CD4-positive, CD25-positive, alpha-beta regulatory T cell (primary cell): ENCODE data around the gene PDZD2. TPM values are rescaled to one million over a fixed set of nuclear protein-coding genes. Genes with fewer than 3 reads are reported as not detected.
"Not testable (repeated sequence)": the region's sequence is repeated elsewhere in the genome, so short reads cannot be mapped to it uniquely, and the experiment has no call there.

Experiments
- ATAC-seq, 2 donors: fragments of 150-1000 bp; cut with Tn5 transposase; one replicate each; pipeline ENCODE4 v1.10.0; 2021; ENCODE audit warnings: low read depth in 2 of 2, moderate number of reproducible peaks in 2 of 2, moderate library complexity in 1 of 2
- DNase-seq, 3 donors: peaks; one replicate each; pipeline versions ENCODE4 v3.0.0 to v3.0.0-alpha.2; 2012 to 2022; ENCODE audit warnings: mixed read lengths in 1 of 3
- H3K27ac ChIP-seq: one replicate; pipeline ENCODE4 v1.7.0; 2013; ENCODE audit warnings: mild to moderate bottlenecking, low read length; ENCODE audit not compliant: insufficient read depth, poor library complexity, severe bottlenecking
- H3K27me3 ChIP-seq: one replicate; pipeline ENCODE4 v1.7.0; 2013; ENCODE audit warnings: low read length; ENCODE audit not compliant: control insufficient read depth, insufficient read depth
- H3K36me3 ChIP-seq: one replicate; pipeline ENCODE4 v1.7.0; 2013; ENCODE audit warnings: mild to moderate bottlenecking, low read length, moderate library complexity; ENCODE audit not compliant: control insufficient read depth, insufficient read depth
- H3K4me1 ChIP-seq: 2 replicates; pipeline ENCODE4 v1.7.0; 2013; ENCODE audit warnings: mild to moderate bottlenecking, low read length; ENCODE audit not compliant: insufficient read depth, control insufficient read depth, poor library complexity, severe bottlenecking
- H3K4me3 ChIP-seq: one replicate; pipeline ENCODE4 v1.7.0; 2013; ENCODE audit warnings: low read depth, mild to moderate bottlenecking, low read length, moderate library complexity
- H3K9me3 ChIP-seq, 2 experiments: 1 replicate in 1 of 2; 2 replicates in 1 of 2; pipeline ENCODE4 v1.7.0; 2013; ENCODE audit warnings: low read length in 2 of 2, mild to moderate bottlenecking in 1 of 2, moderate library complexity in 1 of 2; ENCODE audit not compliant: control insufficient read depth in 2 of 2
- H3K27ac Mint-ChIP-seq, 3 donors: one replicate each; pipeline ENCODE4 v1.8.0; 2020 to 2022; ENCODE audit warnings: mild to moderate bottlenecking in 3 of 3, mixed read lengths in 3 of 3, moderate library complexity in 2 of 3
- H3K27me3 Mint-ChIP-seq: one replicate; pipeline ENCODE4 v1.8.0; 2022; ENCODE audit warnings: mild to moderate bottlenecking, mixed read lengths
- H3K36me3 Mint-ChIP-seq: one replicate; pipeline ENCODE4 v1.8.0; 2020; ENCODE audit warnings: mixed read lengths
- H3K4me1 Mint-ChIP-seq, 4 donors: one replicate each; pipeline ENCODE4 v1.8.0; 2020 to 2022; ENCODE audit warnings: mixed read lengths in 4 of 4, mild to moderate bottlenecking in 1 of 4
- H3K4me3 Mint-ChIP-seq, 4 donors: one replicate each; pipeline ENCODE4 v1.8.0; 2020 to 2022; ENCODE audit warnings: mild to moderate bottlenecking in 4 of 4, mixed read lengths in 4 of 4, moderate library complexity in 3 of 4
- H3K9me3 Mint-ChIP-seq, 7 donors: one replicate each; pipeline ENCODE4 v1.8.0; 2020 to 2022; ENCODE audit warnings: mixed read lengths in 7 of 7, mild to moderate bottlenecking in 3 of 7, moderate library complexity in 2 of 7
- polyA plus RNA-seq, 4 donors: library from polyadenylated mRNA; unstranded; fragments of 300-500 nt; fragmentation: Illumina TruSeq; gene quantifications; one replicate each; pipeline ENCODE4 v1.2.3, GENCODE V29; 2021
- total RNA-seq: library from RNA; stranded (reverse); gene quantifications from one replicate; pipeline ENCODE4 v1.2.3, GENCODE V29; 2022

Gene PDZD2
- total and polyA plus RNA-seq, 5 donors from 2014 or later, result 0.06 to 1.3 (median 0.25) TPM

GRCh38 chr5:32040181-32040695 is 401.3 kb downstream of the PDZD2 start:
- H3K4me3 ChIP-seq, H3K27me3 Mint-ChIP-seq, H3K27ac Mint-ChIP-seq, DNase-seq, H3K4me3 Mint-ChIP-seq, H3K4me1 Mint-ChIP-seq, H3K27ac ChIP-seq, H3K36me3 Mint-ChIP-seq, H3K36me3 ChIP-seq, ATAC-seq, H3K9me3 ChIP-seq, H3K27me3 ChIP-seq, H3K4me1 ChIP-seq, H3K9me3 Mint-ChIP-seq: not testable (repeated sequence)

- Histone ChIP-seq H3K9me3 (no peaks in the 10 kb centered on the region), H3K4me3 (no peak overlapping the region), H3K27me3 (peaks cover under 1% of the 10 kb centered on the region), H3K27ac (no peak overlapping the region), H3K36me3 (no peaks in the 10 kb centered on the region), H3K4me1 (no peaks in the 10 kb centered on the region)
- ATAC-seq, result no peak
- no peak overlapping the region for H3K4me3 Mint-ChIP-seq
- H3K27me3 Mint-ChIP-seq, result no peaks in the 10 kb centered on the region
- no peak overlapping the region for H3K27ac Mint-ChIP-seq
- H3K4me1 Mint-ChIP-seq, result no peaks in the 10 kb centered on the region
- H3K9me3 Mint-ChIP-seq, result peaks cover 0 to 11% (median 0%) of the 10 kb centered on the region in 7 donors
- no peak for DNase-seq
- no peaks in the 10 kb centered on the region for H3K36me3 Mint-ChIP-seq
Observed at GRCh38 chr5:32042551-32042961, 403.6 kb downstream of the PDZD2 start.

- Histone ChIP-seq H3K9me3 (no peaks in the 10 kb centered on the region), H3K4me3 (no peak overlapping the region), H3K36me3 (no peaks in the 10 kb centered on the region), H3K4me1 (no peaks in the 10 kb centered on the region), H3K27ac (no peak overlapping the region), H3K27me3 (peaks cover 2% of the 10 kb centered on the region)
- no peak for DNase-seq
- Mint-ChIP-seq H3K4me1 (no peaks in the 10 kb centered on the region), H3K27ac (no peak overlapping the region), H3K36me3 (no peaks in the 10 kb centered on the region), H3K27me3 (no peaks in the 10 kb centered on the region), H3K9me3 (peaks cover 0 to 11% (median 0%) of the 10 kb centered on the region in 7 donors), H3K4me3 (peak overlapping the region in 1 of 4 donors; percentile 21)
- ATAC-seq, result no peak
Observed at GRCh38 chr5:32043105-32043504, 404.2 kb downstream of the PDZD2 start.

GRCh38 chr5:32044434-32044833 is 405.5 kb downstream of the PDZD2 start:
- Mint-ChIP-seq H3K4me3 (no peak overlapping the region), H3K36me3 (no peaks in the 10 kb centered on the region), H3K27ac (no peak overlapping the region), H3K9me3 (peaks cover 0 to 11% (median 0%) of the 10 kb centered on the region in 7 donors), H3K4me1 (no peaks in the 10 kb centered on the region), H3K27me3 (no peaks in the 10 kb centered on the region)
- Histone ChIP-seq H3K4me1 (no peaks in the 10 kb centered on the region), H3K36me3 (no peaks in the 10 kb centered on the region), H3K9me3 (no peaks in the 10 kb centered on the region), H3K4me3 (no peak overlapping the region), H3K27me3 (peaks cover 2% of the 10 kb centered on the region), H3K27ac (no peak overlapping the region)
- ATAC-seq, result no peak
- no peak for DNase-seq

GRCh38 chr5:32044939-32045338 is 406.0 kb downstream of the PDZD2 start:
- H3K27me3 Mint-ChIP-seq, result no peaks in the 10 kb centered on the region
- Histone ChIP-seq H3K4me1 (no peaks in the 10 kb centered on the region), H3K27me3 (peaks cover 2% of the 10 kb centered on the region), H3K9me3 (no peaks in the 10 kb centered on the region), H3K27ac (no peak overlapping the region), H3K4me3 (no peak overlapping the region), H3K36me3 (no peaks in the 10 kb centered on the region)
- no peaks in the 10 kb centered on the region for H3K36me3 Mint-ChIP-seq
- no peak for ATAC-seq
- no peak for DNase-seq
- H3K4me1 Mint-ChIP-seq, result no peaks in the 10 kb centered on the region
- H3K4me3 Mint-ChIP-seq, result no peak overlapping the region
- no peak overlapping the region for H3K27ac Mint-ChIP-seq
- H3K9me3 Mint-ChIP-seq, result peaks cover 0 to 11% (median 0%) of the 10 kb centered on the region in 7 donors

- ATAC-seq (no peak), DNase-seq (no peak)
- H3K27me3 Mint-ChIP-seq, result peaks cover 5% of the 10 kb centered on the region
- H3K27ac ChIP-seq, result no peak overlapping the region
- no peak overlapping the region for H3K27ac Mint-ChIP-seq
- no peaks in the 10 kb centered on the region for H3K36me3 Mint-ChIP-seq
- no peak overlapping the region for H3K4me3 ChIP-seq
- no peaks in the 10 kb centered on the region for H3K4me1 ChIP-seq
- peaks cover 2% of the 10 kb centered on the region for H3K27me3 ChIP-seq
- no peaks in the 10 kb centered on the region for H3K4me1 Mint-ChIP-seq
- no peaks in the 10 kb centered on the region for H3K36me3 ChIP-seq
- no peak overlapping the region for H3K4me3 Mint-ChIP-seq
- peaks cover 0 to 9% (median 0%) of the 10 kb centered on the region in 7 donors for H3K9me3 Mint-ChIP-seq
- H3K9me3 ChIP-seq, result no peaks in the 10 kb centered on the region
Observed at GRCh38 chr5:32047056-32047455, 408.1 kb downstream of the PDZD2 start.

GRCh38 chr5:32051796-32052195 is 412.9 kb downstream of the PDZD2 start:
- Histone ChIP-seq H3K4me1 (no peaks in the 10 kb centered on the region), H3K36me3 (no peaks in the 10 kb centered on the region), H3K27ac (no peak overlapping the region), H3K4me3 (no peak overlapping the region), H3K27me3 (peaks cover 2% of the 10 kb centered on the region), H3K9me3 (no peaks in the 10 kb centered on the region)
- H3K4me3 Mint-ChIP-seq, result no peak overlapping the region
- no peak for DNase-seq
- no peaks in the 10 kb centered on the region for H3K4me1 Mint-ChIP-seq
- ATAC-seq, result no peak
- H3K27ac Mint-ChIP-seq, result no peak overlapping the region
- peaks cover 0 to 4% (median 0%) of the 10 kb centered on the region in 7 donors for H3K9me3 Mint-ChIP-seq
- H3K27me3 Mint-ChIP-seq, result peaks cover 10% of the 10 kb centered on the region
- H3K36me3 Mint-ChIP-seq, result no peaks in the 10 kb centered on the region
